ENCODE results near the gene SLC38A10. TPM values are rescaled to one million over a fixed set of nuclear protein-coding genes. Genes with fewer than 3 reads are reported as not detected.

The SLC38A10 gene
- total and polyA plus RNA-seq, 2 of the 13 experiments (the other 11 are each of a cell fraction or from before 2014, with no cell fraction given) = 23.4 to 55.8 TPM

GRCh38 chr17:81309140-81309858, 14.2 kb upstream of the SLC38A10 start (continued):
- peak; percentile 83; the same call in 1 of the 2 replicates for TF ChIP-seq SNAPC4 (CRISPR knock-in tag; IDR thresholded peaks at IDR 0.05)
- 0 out of 2 replicates have a peak, but pooled peaks have one; percentile 58 for TF ChIP-seq ZSCAN12 (CRISPR knock-in tag; IDR thresholded peaks at IDR 0.05)
- no peak for TF ChIP-seq ZNF234 (CRISPR knock-in tag; conservative IDR thresholded peaks at IDR 0.05)
- peak; percentile 70; the same call in 1 of the 2 replicates for TF ChIP-seq KDM3A (CRISPR knock-in tag; IDR thresholded peaks at IDR 0.05; ENCODE audit: low read depth)
- peak; percentile 15; the same call in 1 of the 2 replicates for TF ChIP-seq NR2F2 (IDR thresholded peaks at IDR 0.05; ENCODE audit: borderline replicate concordance, low read depth)
- TF ChIP-seq SIN3B (IDR thresholded peaks at IDR 0.05; ENCODE audit: low read length) = no peak
- no peak for TF ChIP-seq ZNF784 (CRISPR knock-in tag; IDR thresholded peaks at IDR 0.05; ENCODE audit: borderline replicate concordance)
- TF ChIP-seq CCDC6 (CRISPR knock-in tag; IDR thresholded peaks at IDR 0.05) = no peak
- TF ChIP-seq PATZ1 (CRISPR knock-in tag; IDR thresholded peaks at IDR 0.05) = peak; percentile 93
- no peak for TF ChIP-seq ZSCAN25 (CRISPR knock-in tag; IDR thresholded peaks at IDR 0.05)
- TF ChIP-seq POLR2A (IDR thresholded peaks at IDR 0.05; ENCODE audit: insufficient read depth in 1 of 2, low read depth in 2 of 2, low read length in 2 of 2) = no peak
- peak; percentile 62; the same call in 1 of the 2 replicates for TF ChIP-seq ZNF318 (CRISPR knock-in tag; IDR thresholded peaks at IDR 0.05)

Data from HepG2 (cell line).